ENCODE measurements around the gene FES.

Gene FES

DNA sequence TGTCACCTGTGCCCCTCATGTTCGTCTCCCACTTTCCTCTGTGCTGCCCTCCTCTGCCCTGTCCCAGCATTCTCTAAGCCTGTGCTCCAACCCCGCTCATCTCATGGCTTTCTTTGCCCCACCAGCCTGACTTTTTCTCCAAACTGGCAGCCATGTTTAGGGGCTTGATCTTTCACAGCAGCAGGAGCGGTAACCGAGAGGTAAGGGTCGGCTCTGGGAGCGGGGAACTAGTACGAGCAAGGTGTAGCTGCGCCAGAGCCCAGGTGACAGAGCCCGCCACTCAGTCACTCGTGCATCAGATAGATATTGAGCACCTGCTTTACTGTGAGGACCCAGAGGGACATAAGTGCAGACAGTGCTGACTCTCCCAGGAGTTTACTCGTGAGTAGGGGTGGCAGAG is 32.2 kb downstream of the FES start:
- ATAC-seq (ENCODE audit: insufficient read depth, low read depth) (no peak), DNase-seq (no peak)
- H2AFZ ChIP-seq (ENCODE audit: low read depth, low read length) = no peak overlapping the region
- H3K4me3 ChIP-seq (ENCODE audit: low read depth in 1 of 2, low read length in 2 of 2) = no peak overlapping the region
- TF ChIP-seq, protein P1, sequence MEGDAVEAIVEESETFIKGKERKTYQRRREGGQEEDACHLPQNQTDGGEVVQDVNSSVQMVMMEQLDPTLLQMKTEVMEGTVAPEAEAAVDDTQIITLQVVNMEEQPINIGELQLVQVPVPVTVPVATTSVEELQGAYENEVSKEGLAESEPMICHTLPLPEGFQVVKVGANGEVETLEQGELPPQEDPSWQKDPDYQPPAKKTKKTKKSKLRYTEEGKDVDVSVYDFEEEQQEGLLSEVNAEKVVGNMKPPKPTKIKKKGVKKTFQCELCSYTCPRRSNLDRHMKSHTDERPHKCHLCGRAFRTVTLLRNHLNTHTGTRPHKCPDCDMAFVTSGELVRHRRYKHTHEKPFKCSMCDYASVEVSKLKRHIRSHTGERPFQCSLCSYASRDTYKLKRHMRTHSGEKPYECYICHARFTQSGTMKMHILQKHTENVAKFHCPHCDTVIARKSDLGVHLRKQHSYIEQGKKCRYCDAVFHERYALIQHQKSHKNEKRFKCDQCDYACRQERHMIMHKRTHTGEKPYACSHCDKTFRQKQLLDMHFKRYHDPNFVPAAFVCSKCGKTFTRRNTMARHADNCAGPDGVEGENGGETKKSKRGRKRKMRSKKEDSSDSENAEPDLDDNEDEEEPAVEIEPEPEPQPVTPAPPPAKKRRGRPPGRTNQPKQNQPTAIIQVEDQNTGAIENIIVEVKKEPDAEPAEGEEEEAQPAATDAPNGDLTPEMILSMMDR (IDR thresholded peaks at IDR 0.05; ENCODE audit: borderline replicate concordance, extremely low read depth, low read length, poor library complexity, severe bottlenecking) = no peak
- no peak for TF ChIP-seq EZH2 (IDR thresholded peaks at IDR 0.05; ENCODE audit: borderline replicate concordance, low read depth, low read length, severe bottlenecking)
- no peak overlapping the region for H3K9ac ChIP-seq (ENCODE audit: low read depth, low read length)
- H3K36me3 ChIP-seq (ENCODE audit: insufficient read depth, low read length) = peaks cover 95% of the 10 kb centered on the region
- H3K4me1 ChIP-seq (ENCODE audit: insufficient read depth, low read length) = no peaks in the 10 kb centered on the region
- no peaks in the 10 kb centered on the region for H4K20me1 ChIP-seq (ENCODE audit: insufficient read depth, low read length)
- H3K27ac ChIP-seq (ENCODE audit: low read length) = no peak overlapping the region
- H3K4me2 ChIP-seq (ENCODE audit: insufficient read depth, low read length) = no peak overlapping the region
- H3K79me2 ChIP-seq (ENCODE audit: insufficient read depth, low read length) = no peaks in the 10 kb centered on the region
- H3K27me3 ChIP-seq (ENCODE audit: insufficient read depth, low read length, poor library complexity) = no peaks in the 10 kb centered on the region
- H3K9me3 ChIP-seq (ENCODE audit: insufficient read depth, low read length, severe bottlenecking) = no peaks in the 10 kb centered on the region

DNA sequence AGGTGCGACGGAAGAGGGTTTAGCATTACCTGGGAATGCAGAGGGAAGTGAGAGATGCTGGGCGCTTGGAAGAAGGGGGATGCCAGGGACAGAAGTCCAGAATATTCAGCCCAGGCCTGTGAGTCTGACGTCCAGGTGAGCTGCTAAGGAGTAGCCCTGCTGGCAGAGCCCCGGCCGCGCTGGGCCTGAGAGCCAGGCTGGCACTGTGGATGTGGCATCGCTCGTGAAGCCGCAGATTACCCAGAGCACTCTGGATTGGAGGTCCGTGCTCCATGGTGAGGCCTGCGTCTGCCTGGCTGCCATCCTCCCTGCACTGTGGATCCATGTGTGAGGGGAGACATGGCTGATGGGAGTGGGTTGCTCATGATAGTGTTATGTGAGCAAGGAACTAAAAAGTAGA is 33.3 kb downstream of the FES start:
- ATAC-seq (ENCODE audit: insufficient read depth, low read depth) (no peak), DNase-seq (no peak)
- Histone ChIP-seq H3K27ac (ENCODE audit: low read length) (no peak overlapping the region), H3K4me3 (ENCODE audit: low read depth in 1 of 2, low read length in 2 of 2) (no peak overlapping the region), H3K36me3 (ENCODE audit: insufficient read depth, low read length) (peaks cover 84% of the 10 kb centered on the region), H3K27me3 (ENCODE audit: insufficient read depth, low read length, poor library complexity) (no peaks in the 10 kb centered on the region), H3K4me1 (ENCODE audit: insufficient read depth, low read length) (no peaks in the 10 kb centered on the region), H3K4me2 (ENCODE audit: insufficient read depth, low read length) (no peak overlapping the region), H3K79me2 (ENCODE audit: insufficient read depth, low read length) (no peaks in the 10 kb centered on the region), H2AFZ (ENCODE audit: low read depth, low read length) (no peak overlapping the region), H3K9ac (ENCODE audit: low read depth, low read length) (no peak overlapping the region), H4K20me1 (ENCODE audit: insufficient read depth, low read length) (no peaks in the 10 kb centered on the region), H3K9me3 (ENCODE audit: insufficient read depth, low read length, severe bottlenecking) (no peaks in the 10 kb centered on the region)
- TF ChIP-seq EZH2 (IDR thresholded peaks at IDR 0.05; ENCODE audit: borderline replicate concordance, low read depth, low read length, severe bottlenecking) = no peak
- TF ChIP-seq, protein P1 (IDR thresholded peaks at IDR 0.05; ENCODE audit: borderline replicate concordance, extremely low read depth, low read length, poor library complexity, severe bottlenecking) = no peak

DNA sequence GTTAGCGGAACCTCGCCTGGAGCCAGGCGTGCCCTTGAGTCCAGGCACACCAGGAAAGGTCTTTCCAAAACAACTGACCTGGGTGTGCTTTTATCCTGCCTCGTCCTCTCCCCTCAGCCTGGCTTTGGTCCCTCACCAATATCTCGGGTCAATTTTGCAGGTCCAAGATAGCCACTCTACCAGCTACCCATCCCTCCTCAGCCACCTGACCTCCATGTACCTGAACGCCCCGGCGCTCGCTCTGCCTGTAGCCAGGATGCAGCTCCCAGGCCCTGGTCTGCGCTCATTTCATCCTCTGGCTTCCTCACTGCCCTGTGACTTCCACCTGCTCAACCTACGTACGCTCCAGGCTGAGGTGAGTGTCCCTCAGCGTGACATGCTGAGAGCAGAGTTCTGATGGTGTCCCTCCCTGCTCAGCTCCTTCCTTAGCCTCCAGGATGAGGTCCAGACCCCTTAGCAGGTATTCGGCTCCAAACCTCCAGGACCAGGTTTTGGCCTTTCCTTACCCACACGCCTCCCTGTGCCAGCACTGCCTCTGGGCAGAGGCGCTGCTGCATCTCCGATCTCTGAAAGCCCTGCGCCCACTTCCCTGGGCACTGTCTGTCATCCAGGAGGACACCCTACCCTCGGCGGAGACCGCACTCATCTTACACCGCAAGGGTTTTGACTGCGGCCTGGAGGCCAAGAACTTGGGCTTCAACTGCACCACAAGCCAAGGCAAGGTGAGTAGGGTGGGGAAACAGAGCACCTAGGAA is 33.9 kb downstream of the FES start:
- Histone ChIP-seq H3K4me1 (ENCODE audit: insufficient read depth, low read length) (no peaks in the 10 kb centered on the region), H3K4me2 (ENCODE audit: insufficient read depth, low read length) (no peak overlapping the region), H3K9me3 (ENCODE audit: insufficient read depth, low read length, severe bottlenecking) (no peaks in the 10 kb centered on the region), H3K79me2 (ENCODE audit: insufficient read depth, low read length) (no peaks in the 10 kb centered on the region), H3K27me3 (ENCODE audit: insufficient read depth, low read length, poor library complexity) (no peaks in the 10 kb centered on the region), H3K9ac (ENCODE audit: low read depth, low read length) (no peak overlapping the region), H3K36me3 (ENCODE audit: insufficient read depth, low read length) (peaks cover 78% of the 10 kb centered on the region), H3K27ac (ENCODE audit: low read length) (no peak overlapping the region), H2AFZ (ENCODE audit: low read depth, low read length) (no peak overlapping the region), H3K4me3 (ENCODE audit: low read depth in 1 of 2, low read length in 2 of 2) (no peak overlapping the region), H4K20me1 (ENCODE audit: insufficient read depth, low read length) (no peaks in the 10 kb centered on the region)
- no peak for DNase-seq
- no peak for ATAC-seq (ENCODE audit: insufficient read depth, low read depth)
- TF ChIP-seq EZH2 (IDR thresholded peaks at IDR 0.05; ENCODE audit: borderline replicate concordance, low read depth, low read length, severe bottlenecking) = no peak
- TF ChIP-seq, protein P1 (IDR thresholded peaks at IDR 0.05; ENCODE audit: borderline replicate concordance, extremely low read depth, low read length, poor library complexity, severe bottlenecking) = no peak
